Measurements from ENCODE around the gene CNTN4. TPM values are rescaled to one million over a fixed set of nuclear protein-coding genes. Genes with fewer than 3 reads are reported as not detected.

Gene CNTN4
- total RNA-seq, 1 donor from 2014 or later, result 22.1 TPM

- no peak overlapping the region for H3K4me3 ChIP-seq
- TF ChIP-seq POLR2A (IDR thresholded peaks at IDR 0.05) (no peak), POLR2AphosphoS5 (IDR thresholded peaks at IDR 0.05; ENCODE audit: insufficient read depth in 1 of 2, low read depth in 1 of 2) (no peak), CTCF (IDR thresholded peaks at IDR 0.05) (no peak)
- H3K9me3 ChIP-seq, result no peaks in the 10 kb centered on the region
- H3K4me1 ChIP-seq, result no peaks in the 10 kb centered on the region
- no peak overlapping the region for H3K27ac ChIP-seq
- DNase-seq (ENCODE audit: extremely low spot score in 2 of 2), result no peak
- no peaks in the 10 kb centered on the region for H3K36me3 ChIP-seq
- intact Hi-C loops (cut with DNase I), result no loop called here
- H3K27me3 ChIP-seq, result no peaks in the 10 kb centered on the region
These were observed 212.4 kb downstream of the CNTN4 start for GRCh38 chr3:2311022-2311421.

- no peak for TF ChIP-seq CTCF (IDR thresholded peaks at IDR 0.05)
- no peak for TF ChIP-seq POLR2AphosphoS5 (IDR thresholded peaks at IDR 0.05; ENCODE audit: insufficient read depth in 1 of 2, low read depth in 1 of 2)
- TF ChIP-seq POLR2A (IDR thresholded peaks at IDR 0.05), result no peak
- intact Hi-C loops (cut with DNase I), result no loop called here
- no peak for DNase-seq (ENCODE audit: extremely low spot score in 2 of 2)
- Histone ChIP-seq H3K9me3 (no peaks in the 10 kb centered on the region), H3K4me3 (no peak overlapping the region), H3K27ac (no peak overlapping the region), H3K36me3 (no peaks in the 10 kb centered on the region), H3K27me3 (no peaks in the 10 kb centered on the region), H3K4me1 (no peaks in the 10 kb centered on the region)
These were observed 218.9 kb downstream of the CNTN4 start for GRCh38 chr3:2317521-2317920.

- Histone ChIP-seq H3K27ac (no peak overlapping the region), H3K4me3 (no peak overlapping the region), H3K36me3 (no peaks in the 10 kb centered on the region), H3K9me3 (no peaks in the 10 kb centered on the region), H3K27me3 (no peaks in the 10 kb centered on the region), H3K4me1 (no peaks in the 10 kb centered on the region)
- intact Hi-C loops (cut with DNase I), result no loop called here
- no peak for DNase-seq (ENCODE audit: extremely low spot score in 2 of 2)
- no peak for TF ChIP-seq POLR2AphosphoS5 (IDR thresholded peaks at IDR 0.05; ENCODE audit: insufficient read depth in 1 of 2, low read depth in 1 of 2)
- no peak for TF ChIP-seq CTCF (IDR thresholded peaks at IDR 0.05)
- TF ChIP-seq POLR2A (IDR thresholded peaks at IDR 0.05), result no peak
These were observed 236.3 kb downstream of the CNTN4 start for GRCh38 chr3:2334921-2335320.

- H3K27me3 ChIP-seq, result no peaks in the 10 kb centered on the region
- no peak for TF ChIP-seq POLR2AphosphoS5 (IDR thresholded peaks at IDR 0.05; ENCODE audit: insufficient read depth in 1 of 2, low read depth in 1 of 2)
- no peak for TF ChIP-seq POLR2A (IDR thresholded peaks at IDR 0.05)
- TF ChIP-seq CTCF (IDR thresholded peaks at IDR 0.05), result no peak
- no peaks in the 10 kb centered on the region for H3K9me3 ChIP-seq
- no peak for DNase-seq (ENCODE audit: extremely low spot score in 2 of 2)
- intact Hi-C loops (cut with DNase I), result no loop called here
- no peaks in the 10 kb centered on the region for H3K36me3 ChIP-seq
- H3K4me3 ChIP-seq, result no peak overlapping the region
- H3K4me1 ChIP-seq, result no peaks in the 10 kb centered on the region
- H3K27ac ChIP-seq, result no peak overlapping the region
These were observed 244.5 kb downstream of the CNTN4 start for GRCh38 chr3:2343031-2343682.

- intact Hi-C loops (cut with DNase I), result no loop called here
- Histone ChIP-seq H3K9me3 (no peaks in the 10 kb centered on the region), H3K4me1 (no peaks in the 10 kb centered on the region), H3K4me3 (no peak overlapping the region), H3K27me3 (no peaks in the 10 kb centered on the region), H3K27ac (no peak overlapping the region), H3K36me3 (no peaks in the 10 kb centered on the region)
- DNase-seq (ENCODE audit: extremely low spot score in 2 of 2), result no peak
- no peak for TF ChIP-seq POLR2A (IDR thresholded peaks at IDR 0.05)
- TF ChIP-seq CTCF (IDR thresholded peaks at IDR 0.05), result no peak
- TF ChIP-seq POLR2AphosphoS5 (IDR thresholded peaks at IDR 0.05; ENCODE audit: insufficient read depth in 1 of 2, low read depth in 1 of 2), result no peak
These were observed 253.6 kb downstream of the CNTN4 start for GRCh38 chr3:2352134-2352762.

Data from vagina (tissue), 2 donors.